ENCODE measurements around the gene SLC17A7. TPM values are rescaled to one million over a fixed set of nuclear protein-coding genes. Genes with fewer than 3 reads are reported as not detected.
"Not testable (repeated sequence)": the region's sequence is repeated elsewhere in the genome, so short reads cannot be mapped to it uniquely, and the experiment has no call there.

Gene SLC17A7
- total RNA-seq, 1 donor from 2014 or later = 2.3 TPM

GRCh38 chr19:49470615-49470978, 29.3 kb upstream of the SLC17A7 start:
- DNase-seq (ENCODE audit: low spot score) = no peak

DNA sequence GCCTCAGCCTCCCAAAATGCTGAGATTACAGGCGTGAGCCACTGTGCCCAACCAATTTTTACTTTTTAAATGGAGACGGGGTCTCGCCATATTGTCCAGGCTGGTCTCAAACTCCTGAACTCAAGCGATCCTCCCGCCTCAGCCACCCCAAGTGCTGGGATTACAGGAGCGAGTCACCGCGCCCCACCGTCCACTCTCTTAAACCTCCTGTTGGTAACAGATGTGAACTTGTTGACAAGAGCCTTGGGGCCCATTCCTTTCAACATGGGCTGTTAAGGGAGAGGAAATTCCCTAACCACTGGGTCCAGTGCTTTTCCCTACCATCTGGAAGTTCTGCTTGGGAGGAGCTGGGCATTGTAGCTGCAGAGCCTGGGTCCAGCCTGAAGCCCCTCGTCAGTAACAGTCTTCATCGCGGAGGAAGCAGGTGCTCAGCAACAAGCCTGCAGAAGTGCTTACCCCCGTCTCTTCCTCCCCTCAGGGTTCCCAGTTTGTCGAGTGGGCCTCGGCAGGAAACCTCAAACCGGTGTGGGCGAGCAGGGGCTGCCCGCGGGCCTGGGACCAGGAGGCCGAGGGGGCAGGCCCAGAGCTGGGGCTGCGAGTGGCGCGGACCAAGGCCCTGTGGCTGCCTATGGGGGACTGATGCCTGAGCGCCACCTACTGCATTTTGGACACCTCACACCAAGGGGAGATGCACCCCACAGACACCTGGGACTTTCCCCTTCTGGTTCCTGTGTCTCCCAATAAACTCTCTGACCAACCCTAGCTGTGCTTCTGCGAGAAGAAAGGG, 28.7 kb upstream of the SLC17A7 start:
- DNase-seq (ENCODE audit: low spot score) = no peak

DNA sequence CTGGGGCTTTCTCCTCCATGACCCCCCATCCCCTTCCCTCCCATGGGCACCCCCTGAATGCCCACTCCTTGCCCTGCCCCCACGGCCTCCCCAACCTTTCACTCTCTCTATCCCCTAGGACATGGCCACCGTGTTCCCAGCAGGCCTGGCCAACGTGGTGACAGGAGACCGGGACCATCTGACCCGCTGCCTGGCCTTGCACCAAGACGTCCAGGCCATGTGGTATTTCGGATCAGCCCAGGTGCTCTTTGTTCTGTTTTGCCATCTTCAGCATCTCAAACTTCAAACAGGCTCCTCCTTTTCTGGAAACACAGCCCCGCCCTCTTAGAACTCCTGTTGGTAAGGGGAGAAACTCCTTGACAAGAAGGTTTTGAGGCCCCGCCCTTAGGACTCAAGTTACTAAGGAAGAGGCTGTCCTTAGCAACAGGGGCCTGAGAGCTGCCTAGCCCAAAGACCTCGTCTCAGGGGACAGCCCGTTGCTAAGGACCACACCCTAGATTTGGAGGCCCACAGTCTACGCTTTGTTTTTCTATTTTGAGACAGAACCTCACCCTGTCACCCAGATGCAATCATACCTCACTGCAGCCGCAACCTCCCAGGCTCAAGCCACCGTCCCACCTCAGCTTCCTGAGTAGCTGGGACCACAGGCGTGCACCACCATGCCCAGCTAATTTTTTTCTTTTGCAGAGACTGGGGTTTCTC, 27.6 kb upstream of the SLC17A7 start:
- no peak for DNase-seq (ENCODE audit: low spot score)

DNA sequence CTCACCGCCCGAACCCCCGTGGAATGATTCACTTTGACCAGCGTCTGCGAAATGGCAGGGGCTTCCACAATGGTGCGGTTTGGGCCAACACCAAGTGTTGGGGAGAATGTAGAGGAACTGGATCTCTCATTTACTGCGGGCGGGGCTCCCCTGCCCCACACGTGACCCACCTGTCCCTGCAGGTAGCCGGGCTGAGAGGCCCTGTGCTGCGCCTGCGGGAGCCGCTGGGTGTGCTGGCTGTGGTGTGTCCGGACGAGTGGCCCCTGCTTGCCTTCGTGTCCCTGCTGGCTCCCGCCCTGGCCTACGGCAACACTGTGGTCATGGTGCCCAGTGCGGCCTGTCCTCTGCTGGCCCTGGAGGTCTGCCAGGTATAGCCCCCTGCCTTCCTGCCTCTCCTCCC, 26.9 kb upstream of the SLC17A7 start:
- no peak for DNase-seq (ENCODE audit: low spot score)

DNA sequence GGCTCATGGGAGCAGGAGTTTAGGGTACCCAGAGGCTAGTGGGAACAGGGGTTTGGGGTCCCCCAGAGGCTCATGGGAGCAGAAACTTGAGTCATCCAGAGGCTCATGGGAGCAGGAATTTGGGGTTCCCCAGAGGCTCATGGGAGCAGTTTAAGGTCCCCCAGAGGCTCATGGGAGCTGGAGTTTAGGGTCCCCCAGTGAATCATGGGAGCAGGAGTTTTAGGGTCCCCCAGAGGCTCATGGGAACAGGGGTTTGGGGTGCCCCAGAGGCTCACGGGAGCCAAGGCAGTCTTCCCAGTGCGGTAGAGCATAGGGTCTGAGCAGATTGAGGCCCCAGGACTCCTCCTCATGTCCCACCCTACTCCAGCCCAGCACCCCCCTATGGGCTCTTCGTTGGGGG, 24.0 kb upstream of the SLC17A7 start:
- no peak for DNase-seq (ENCODE audit: low spot score)

GRCh38 chr19:49463960-49464740, 22.8 kb upstream of the SLC17A7 start:
- no peak for DNase-seq (ENCODE audit: low spot score)

- no peak for DNase-seq (ENCODE audit: low spot score)
Measured at GRCh38 chr19:49462492-49462891, 21.2 kb upstream of the SLC17A7 start.

DNA sequence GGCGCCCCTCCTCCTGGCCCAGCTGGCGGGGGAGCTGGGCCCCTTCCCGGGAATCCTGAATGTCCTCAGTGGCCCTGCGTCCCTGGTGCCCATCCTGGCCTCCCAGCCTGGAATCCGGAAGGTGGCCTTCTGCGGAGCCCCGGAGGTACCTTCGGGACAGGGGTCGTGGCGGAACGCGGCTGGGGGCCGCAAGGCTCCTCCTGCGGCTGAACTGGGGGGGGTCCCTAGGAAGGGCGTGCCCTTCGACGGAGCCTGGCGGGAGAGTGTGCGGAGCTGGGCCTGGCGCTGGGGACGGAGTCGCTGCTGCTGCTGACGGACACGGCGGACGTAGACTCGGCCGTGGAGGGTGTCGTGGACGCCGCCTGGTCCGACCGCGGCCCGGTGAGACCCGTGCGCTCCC, 20.3 kb upstream of the SLC17A7 start:
- DNase-seq (ENCODE audit: low spot score) = no peak

- DNase-seq (ENCODE audit: low spot score) = not testable (repeated sequence)
Measured at GRCh38 chr19:49461130-49461529, 19.8 kb upstream of the SLC17A7 start.

DNA sequence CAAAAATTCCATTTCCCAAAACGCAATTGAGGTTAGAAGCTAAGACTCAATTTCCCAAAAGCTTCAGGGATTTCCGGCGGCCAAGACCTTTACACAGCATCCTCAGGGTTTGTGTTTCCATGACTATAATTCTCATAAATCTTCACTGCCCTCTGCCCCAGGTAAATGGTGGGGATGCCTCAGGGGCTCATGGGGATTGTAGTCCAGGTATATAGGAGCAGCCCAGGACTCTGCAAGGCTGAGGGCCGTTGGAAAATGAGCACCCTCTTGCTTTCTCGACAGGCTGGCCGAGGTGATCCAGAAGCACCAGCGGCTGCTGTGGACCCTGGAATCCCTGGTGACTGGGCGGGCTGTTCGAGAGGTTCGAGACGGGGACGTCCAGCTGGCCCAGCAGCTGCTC, 18.1 kb upstream of the SLC17A7 start:
- no peak for DNase-seq (ENCODE audit: low spot score)

- DNase-seq (ENCODE audit: low spot score) = no peak
Measured at GRCh38 chr19:49458567-49458903, 17.2 kb upstream of the SLC17A7 start.

- DNase-seq (ENCODE audit: low spot score) = no peak
Measured at GRCh38 chr19:49456326-49456725, 15.0 kb upstream of the SLC17A7 start.

- no peak for DNase-seq (ENCODE audit: low spot score)
Measured at GRCh38 chr19:49455773-49456172, 14.4 kb upstream of the SLC17A7 start.

GRCh38 chr19:49453757-49454240, 12.5 kb upstream of the SLC17A7 start:
- DNase-seq (ENCODE audit: low spot score) = no peak

GRCh38 chr19:49453013-49453756, 11.9 kb upstream of the SLC17A7 start, which contains the start of gene ALDH16A1:
ALDH16A1 (plus strand) TSS chr19:49453225; CDS start chr19:49453332, 107 bp downstream.
- peak; percentile 99 for DNase-seq (ENCODE audit: low spot score)

GRCh38 chr19:49451430-49452181, 10.3 kb upstream of the SLC17A7 start, which contains the start of gene PIH1D1:
PIH1D1 (minus strand) TSS chr19:49451814; CDS start chr19:49451574, 240 bp downstream.
- DNase-seq (ENCODE audit: low spot score) = peak; percentile 93

DNA sequence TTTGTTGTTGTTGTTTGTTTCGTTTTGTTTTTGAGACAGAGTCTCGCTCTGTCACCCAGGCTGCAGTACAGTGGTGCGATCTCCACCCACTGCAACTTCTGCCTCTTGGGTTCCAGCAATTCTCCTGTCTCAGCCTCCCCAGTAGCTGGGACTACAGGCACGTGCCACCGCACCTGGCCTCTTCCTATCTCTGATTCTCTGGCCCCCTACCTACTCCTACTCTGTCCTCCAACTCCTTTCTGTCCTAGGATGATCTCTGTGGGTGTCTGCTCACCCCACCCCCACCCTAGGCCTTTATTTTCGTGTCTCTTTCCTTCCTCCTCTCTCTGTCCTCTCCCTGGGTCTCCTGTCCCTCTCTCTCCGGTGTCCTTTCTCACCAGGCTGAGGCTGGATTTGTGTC, 9.1 kb upstream of the SLC17A7 start:
- no peak for DNase-seq (ENCODE audit: low spot score)

- DNase-seq (ENCODE audit: low spot score) = no peak
Measured at GRCh38 chr19:49448432-49448786, 7.1 kb upstream of the SLC17A7 start.

DNA sequence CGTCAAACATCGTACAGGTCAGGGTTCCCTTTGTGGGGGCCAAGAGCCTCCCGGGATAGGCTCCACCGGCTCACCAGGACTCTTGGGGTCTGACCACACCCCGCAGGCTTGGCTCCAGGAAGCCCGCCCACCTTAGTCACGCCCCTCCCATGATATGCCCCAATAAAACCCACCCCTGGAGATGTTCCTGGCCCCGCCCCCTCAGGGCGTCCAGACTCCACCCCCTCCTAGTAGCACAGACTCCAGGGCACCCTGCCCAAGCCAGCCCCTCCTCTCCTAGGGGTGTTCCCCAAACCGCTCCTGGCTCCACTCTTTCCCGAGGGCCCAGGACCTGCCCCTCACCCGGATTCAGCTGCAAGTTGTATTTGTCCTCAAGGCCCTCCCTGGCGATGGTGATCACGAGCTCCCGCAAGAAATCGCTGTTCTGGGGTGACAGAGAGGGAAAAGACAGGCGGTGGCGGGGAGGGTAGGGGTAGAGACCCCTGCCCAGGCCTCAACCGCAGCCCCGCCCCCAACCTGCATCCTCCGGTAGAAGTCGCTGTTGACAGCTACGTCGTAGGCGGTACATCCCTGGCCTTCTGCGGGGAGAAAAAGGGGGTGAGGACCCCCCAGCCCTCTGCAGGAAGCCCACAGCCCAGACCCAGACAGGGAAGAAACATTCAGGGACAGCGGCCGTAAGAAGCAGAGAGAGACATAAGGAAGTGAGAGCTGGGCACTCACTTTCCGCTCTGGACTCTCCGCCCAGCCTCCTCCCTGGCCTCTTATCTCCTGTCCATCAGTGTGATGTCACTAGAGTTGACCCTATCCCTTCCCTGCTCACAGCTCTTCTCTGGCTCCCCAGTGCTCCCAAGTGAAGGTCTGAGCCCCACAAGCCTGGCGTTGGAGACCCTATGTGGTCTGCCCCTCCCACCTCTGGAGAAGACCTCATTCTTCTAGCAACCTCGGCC, 6.4 kb upstream of the SLC17A7 start:
- DNase-seq (ENCODE audit: low spot score) = no peak
